NCI-H82 treated with DMSO at 0.1 percent for 48 hours (cell line): ENCODE results near the gene TRIO.
"Not testable (repeated sequence)": the region's sequence is repeated elsewhere in the genome, so short reads cannot be mapped to it uniquely, and the experiment has no call there.

Experiments used
- DNase-seq: peaks from one replicate; lab custom pipeline; 2025; ENCODE audit not compliant: unreplicated experiment; lab: John Stamatoyannopoulos, UW

The TRIO gene

DNA sequence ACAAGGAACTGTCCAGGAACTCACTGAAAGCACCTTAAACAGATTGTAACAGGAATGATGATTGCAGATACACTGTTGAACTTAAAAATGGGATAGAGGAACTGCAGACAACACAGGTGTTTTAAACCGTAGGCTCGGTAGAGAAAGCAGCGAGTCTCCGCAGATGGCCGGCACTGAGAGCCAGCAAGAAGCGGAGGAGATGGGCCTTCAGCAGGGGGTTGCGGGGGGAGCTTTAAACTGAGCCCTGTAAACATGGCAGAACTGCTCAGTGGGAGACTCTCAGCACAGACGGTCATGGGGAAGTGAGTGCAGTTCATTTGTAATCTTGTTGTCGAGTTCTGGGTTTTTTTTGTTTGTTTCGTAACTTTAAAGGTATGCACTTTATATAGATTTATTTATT, 283.4 kb downstream of the TRIO start:
- no peak for DNase-seq

DNA sequence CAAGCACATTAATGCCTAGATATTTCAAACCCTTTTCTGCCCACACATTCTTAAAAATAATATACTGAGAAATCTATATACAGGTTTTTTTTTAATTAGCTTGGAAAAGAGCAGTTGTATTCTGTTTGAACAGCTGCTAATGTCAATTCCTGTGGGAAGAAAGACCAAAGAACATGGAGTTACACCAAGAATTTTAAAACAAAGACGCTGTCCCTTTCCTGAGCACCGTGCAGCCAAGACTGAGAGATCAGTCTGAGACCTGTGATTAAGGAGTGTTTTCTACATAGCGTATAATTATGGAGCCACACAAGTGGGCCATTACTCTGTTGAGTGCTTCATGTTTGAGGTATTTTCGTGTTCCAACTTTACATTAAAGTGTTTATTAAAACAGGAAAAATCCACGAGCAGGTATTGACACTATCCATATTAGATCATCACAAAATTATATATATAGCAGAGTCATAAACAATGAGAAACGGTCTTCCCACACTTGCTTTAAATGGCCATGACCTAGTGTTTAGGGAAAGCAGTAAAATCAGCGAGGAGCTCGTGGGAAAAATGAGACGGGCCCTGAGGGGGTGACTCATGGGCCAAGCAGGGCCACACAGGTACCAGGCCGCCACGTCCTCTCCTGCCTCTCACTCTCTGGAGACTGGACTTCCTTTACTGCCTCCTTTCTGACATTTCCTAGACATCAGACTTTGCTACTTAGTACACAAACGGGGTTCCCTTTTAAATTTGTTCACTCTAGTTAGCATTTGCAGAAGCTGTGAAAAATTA, 285.4 kb downstream of the TRIO start:
- no peak for DNase-seq

DNA sequence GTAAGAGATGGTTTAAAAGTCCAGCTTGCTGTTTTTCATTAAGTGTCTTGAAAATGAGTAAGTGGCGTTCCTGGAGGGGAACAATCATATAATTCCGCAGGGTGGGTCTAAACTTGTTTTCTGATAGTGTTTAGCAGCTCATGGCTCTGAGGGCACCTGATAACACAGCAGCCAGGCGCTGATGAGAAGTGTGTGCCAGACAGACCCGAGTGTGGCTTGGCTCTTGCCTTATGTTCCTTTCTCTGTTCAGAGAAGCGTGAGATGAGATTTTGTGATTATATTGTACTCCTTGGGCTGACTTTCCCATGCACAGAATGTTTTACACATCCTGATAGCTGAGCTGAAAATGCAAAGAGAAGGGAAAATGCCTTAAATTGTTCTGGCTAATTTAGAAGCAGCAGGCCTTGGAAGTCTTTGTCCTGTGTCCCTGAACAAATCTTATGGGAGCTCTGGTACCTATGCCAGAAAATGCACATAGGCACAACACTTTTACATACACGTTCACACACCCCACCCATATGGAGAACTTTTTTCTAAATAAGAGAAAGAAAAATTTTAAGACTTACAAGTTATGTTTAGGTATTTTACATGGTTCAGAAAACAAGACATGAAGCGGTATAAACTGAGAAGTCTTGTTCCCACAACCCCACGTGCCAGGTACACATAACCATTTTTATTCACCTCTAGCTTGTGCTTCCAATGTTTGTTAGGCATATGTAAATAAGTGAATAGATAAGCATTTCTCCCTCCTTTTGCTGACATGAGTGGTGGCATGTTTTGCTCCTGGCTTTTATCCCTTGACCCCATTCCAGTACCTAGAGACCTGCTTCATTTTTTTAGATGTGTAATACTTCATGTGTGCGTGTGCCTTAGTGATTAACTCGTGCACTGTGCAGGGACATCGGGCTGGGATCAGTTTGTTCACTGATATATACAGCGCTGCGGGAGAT, 286.2 kb downstream of the TRIO start:
- DNase-seq: no peak

DNA sequence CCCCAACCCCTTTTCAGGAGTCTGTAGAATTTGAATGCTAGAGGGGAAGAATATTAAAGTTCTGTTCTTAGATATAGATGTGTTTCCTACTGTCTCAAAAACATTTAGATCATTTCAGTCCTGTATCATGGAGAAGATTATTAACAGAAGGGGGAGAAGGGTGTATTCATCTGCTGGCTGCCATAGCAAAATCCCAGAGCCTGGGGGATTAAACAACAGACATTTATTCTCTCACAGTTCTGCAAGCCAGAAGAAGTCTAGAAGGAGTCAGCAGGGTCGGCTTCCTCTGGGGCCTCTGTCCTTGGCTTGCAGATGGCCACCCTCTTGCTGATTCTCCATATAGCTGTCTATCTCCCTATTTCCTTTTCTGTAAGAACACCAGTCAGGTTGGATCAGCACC, 288.4 kb downstream of the TRIO start:
- no peak for DNase-seq

DNA sequence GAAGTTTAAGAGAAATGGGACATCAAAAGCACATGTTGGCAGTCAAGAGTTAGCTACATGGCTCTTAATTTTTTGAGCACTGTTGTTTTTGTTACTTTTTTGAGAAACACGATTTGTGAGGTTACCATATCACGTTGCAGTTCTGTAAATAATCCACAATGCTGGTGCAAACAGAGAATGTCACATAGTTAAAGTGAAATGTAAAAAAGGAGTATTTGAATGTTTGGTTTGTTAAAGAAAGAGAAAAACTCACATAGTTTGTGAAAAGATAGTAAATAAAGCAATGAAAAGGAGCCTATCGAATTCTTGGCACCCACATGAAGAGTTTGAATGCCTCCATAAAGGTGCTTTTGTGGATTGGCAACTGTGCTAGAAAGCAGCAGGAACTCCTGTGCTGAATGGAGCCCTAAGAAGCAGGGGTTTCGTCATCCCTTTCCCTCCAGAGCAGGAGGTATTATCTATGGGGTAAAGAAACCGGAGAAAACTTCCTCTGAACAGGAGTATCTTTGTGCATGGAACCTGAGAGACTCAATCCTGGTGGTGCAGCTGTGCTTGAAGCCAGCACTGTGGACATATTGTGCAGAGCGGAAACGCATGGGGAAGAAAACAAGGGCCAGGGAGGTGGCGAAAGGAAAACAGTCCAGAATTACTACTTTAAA, 289.9 kb downstream of the TRIO start:
- no peak for DNase-seq

DNA sequence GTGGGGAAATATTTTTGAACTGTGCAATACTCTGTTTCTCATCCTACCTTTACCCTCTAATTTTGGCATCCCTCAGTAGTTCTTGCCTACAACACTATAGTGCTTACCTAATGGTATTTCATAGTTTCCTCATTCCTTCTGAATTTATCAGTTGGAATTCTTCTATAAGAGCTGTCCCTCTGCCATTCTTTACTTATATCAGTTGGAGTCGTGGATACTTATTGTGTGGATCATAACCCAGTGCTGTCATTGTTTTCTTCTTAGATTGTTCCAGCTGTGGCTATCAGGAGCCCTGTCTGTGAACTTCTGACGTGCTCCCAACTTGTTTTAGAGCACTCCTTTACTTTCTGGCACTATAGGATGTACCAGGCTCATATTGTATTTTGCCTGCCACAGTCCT, 292.3 kb downstream of the TRIO start:
- no peak for DNase-seq

DNA sequence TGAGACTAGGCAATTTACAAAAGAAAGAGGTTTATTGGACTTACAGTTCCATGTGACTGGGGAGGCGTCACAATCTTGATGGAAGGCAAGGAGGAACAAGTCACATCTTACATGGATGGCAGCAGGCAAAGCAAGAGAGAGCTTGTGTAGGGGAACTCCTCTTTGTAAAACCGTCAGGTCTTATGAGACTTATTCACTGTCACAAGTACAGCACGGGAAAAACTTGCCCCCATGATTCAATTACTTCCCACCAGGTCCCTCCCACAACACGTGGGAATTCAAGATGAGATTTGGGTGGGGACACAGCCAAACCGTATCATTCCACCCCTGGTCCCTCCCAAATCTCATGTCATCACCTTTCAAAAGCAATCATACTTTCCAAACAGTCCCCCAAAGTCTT, 293.0 kb downstream of the TRIO start:
- not testable (repeated sequence) for DNase-seq

DNA sequence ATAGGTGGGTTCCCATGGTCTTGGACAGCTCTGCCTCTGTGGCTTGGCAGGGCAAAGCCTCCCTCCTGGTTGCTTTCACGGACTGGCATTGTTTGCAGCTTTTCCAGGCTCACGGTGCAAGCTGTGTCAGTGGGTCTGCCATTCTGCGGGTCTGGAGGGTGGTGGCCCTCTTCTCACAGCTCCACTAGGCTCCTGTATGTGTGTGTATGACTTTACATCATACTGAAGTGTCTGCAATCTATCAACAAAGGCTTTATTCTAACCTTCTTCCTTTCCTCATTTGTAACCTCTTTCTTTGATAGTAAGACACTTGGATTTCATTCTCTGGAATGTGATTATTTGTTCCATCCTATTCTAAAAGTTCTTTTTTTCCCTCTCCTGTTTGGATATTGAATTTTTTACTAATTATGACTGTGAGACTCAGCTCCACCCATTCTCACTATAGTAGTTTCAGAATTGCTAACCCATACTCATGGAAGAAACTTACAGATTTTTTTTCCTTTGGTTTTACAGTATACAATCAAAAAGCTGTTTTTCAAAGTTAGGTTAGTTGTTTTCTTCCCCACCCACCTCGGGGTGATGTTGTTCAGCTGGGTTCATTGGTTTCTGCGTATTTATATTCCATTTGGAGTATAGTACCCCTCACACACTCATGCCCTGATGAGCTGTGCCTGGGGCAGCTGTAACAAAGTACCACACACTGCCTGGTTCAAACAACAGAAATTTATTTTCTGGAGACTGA, 293.8 kb downstream of the TRIO start:
- DNase-seq: no peak

DNA sequence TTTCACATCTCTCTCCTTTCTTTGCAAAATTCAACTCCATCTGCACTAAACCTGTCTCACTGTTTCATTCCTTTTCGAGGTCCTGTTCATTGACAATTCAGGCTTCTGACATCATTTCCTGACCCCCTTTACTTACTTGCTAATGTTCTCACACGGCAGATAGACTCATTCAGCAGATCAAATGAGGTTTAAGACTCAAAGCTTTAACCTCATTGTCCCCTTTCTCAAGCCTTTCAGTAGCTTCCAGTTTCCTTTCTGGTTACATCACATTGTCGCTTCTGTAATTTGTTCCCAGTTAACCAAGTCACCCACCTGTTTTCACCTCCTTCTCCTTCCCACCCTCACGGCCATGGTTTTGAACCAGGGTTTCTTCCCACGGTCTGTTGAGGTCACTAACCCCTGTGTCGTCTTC, 295.1 kb downstream of the TRIO start:
- DNase-seq: no peak

DNA sequence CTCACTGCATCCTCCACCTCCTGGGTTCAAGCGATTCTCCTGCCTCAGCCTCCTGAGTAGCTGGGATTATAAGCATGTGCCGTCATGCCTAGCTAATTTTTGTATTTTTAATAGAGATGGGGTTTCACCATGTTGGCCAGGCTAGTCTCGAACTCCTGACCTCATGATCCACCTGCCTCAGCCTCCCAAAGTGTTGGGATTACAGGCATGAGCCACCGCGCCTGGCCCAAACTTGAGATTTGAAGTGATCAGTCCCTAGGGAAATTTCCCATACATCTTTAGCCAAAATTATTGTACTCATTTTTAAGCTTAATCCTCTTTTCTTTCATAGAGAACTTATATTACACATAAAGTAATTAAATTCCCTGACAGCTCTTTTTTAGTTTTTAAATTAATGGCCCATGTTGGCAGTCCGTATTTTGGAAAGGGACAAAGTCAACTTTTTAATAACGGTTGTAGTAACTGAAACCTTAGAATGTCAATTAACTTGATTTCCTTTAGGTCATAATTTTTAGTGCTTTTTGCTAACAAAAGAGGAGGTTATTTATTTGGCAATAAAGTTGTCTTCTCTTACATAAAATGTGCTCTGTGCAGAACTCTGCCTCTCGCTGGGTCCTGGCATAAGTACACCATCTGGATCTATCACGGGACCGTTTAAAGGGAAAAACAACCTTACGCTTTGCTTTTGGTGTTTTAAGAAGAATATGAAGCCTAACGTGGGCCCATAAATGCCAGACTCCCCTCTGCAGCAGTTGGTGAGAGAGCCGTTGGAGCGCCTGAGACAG, 296.1 kb downstream of the TRIO start:
- DNase-seq: no peak

DNA sequence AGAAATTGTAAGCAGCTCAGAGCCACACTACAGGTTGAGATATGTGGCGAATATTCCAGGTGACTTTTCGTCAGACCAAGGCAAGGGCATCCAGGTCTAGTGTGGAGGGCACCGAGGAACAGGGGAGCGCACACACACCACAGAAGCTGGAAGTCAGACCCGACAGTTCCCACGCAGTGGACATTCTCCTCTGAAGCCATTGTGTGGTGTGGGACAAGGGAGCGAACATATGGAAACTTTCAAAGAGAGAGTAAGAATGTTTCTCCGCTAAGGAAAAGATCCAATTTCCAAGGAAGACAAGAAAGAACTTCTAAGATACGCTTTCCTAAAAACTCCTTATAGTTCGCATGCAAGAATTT, 297.1 kb downstream of the TRIO start:
- DNase-seq: no peak

DNA sequence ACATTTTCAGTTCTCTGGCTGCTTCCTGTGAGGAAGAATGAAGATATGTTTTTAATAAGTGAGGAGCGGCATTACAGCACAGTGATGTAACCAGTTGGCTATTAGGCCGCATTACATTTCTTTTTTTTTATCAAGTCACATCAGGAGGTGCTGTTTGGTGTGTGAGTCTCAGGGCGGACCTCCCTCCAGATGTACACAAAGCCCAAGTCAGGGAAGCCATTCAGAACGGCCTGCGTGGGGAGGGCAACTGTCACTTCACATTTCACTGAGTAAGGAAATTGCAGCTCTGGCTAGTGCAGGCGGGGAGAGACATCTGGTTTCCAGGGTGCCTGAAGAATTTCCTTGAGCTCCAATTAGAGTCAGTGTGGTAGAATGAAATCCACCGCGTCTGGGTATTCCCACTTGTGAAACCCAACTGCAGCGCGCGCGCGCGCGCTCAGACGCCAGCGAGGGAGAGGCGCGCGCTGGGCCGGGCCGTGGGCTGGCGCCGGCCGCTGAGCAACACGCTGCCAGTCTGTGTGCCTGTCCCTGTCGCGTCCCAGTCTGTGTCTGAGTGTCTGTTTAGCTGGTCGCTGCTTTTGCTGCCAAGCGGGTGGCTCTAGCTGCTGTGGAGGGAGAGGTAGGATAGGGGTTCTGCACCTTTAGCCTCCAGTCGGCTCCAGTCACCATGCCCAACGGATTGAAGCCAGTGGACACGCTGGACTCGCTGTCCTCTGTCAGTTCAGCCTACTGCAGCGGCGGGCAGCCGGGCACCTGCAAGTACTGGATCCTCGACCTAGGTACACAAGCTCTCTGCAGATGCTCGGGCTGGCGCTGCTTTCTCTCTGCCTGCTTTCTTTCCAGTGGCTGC, 297.7 kb downstream of the TRIO start:
- DNase-seq: no peak

DNA sequence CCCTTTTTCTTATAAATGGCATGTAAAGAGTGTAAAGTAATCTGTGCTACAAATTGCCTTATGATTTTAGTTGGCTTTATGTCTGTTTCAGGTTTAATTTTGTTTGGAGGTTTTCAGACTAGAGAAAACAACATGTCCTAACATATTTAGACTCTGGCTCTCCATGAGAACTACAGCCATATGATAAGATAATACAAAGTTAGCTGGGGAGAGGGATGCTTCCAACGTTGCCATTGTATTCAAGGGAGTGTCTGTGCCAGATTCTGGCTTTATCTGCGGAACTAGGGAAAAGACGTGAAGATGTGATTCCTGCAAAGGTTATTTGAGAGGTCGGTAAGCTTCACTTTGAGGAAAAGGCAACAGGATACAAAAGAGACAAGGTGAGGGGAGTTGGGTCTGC, 298.5 kb downstream of the TRIO start:
- no peak for DNase-seq

DNA sequence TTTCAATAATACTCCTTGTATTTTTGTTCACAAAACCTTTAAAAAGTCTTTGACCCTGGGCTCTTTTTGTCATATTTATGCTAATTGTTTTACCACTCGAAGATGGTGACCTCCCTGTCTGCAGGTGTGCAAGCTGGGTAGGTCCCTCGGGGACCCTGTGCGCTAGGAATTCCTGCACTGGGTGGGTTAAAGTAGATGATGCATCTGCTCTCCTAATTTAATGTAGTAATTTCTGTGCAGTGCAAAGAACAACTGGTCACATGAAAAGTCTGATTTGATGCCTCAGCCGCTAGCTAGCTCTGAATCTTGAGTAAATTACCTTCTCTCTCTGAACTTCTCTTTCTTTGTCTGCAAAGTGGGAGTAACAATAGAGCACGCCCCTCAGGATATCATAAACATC, 299.4 kb downstream of the TRIO start:
- DNase-seq: no peak

DNA sequence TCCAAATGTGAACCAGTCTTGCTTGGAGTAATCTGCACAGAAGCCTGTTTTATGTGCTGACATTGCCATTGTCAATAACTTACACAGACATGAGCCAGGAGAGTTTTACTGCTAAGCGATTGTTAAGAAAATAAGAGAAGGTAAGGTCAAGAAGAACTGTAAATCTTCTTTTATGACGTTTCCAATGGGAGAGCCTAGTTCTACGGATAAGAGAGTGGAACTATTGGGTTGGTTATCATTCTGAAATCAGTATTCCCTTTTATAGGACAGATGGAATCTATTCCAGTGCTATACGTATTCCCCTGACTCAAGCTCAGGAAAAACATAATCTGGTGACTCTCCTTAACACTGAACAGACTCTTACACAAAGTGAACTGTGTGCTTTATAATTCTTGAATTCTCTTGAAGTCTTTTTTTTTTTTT, 300.5 kb downstream of the TRIO start:
- no peak for DNase-seq

DNA sequence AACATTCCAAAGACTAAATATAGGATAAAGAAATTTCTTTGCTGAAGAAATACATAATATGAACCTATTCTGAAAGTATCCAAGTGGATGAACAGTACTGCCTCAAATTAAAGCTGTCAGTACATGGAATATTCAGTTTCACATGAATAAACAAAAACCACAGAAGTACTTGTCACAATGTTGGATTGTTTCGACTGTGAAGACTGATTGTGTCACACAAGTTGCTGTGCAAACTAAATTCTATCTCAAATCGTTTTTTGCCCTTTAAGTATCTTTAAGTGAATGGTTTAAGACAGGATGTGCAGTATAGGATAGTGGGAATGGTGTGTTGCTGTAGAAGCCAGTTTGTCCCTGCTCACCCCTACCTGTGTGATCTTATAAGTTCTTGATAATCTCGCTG, 301.0 kb downstream of the TRIO start:
- no peak for DNase-seq

DNA sequence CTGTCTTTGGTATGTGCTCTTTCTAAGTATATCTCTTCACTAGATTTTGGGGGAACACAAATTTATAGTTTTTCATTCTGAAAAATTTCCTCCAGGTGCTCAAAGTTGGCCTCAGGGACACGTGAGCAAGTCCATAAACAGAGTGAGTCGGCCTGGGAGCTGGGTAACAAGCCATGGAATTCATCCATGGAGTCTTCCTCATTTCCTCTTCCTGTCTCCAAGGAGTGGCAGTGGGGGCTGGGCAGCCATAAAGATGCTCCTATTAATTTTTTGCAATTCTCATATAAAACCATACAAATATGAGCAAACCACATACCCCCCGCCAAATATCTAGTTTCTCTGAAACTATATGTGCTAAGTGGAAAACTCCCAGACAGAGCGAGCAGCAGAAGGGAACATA, 301.9 kb downstream of the TRIO start:
- no peak for DNase-seq

DNA sequence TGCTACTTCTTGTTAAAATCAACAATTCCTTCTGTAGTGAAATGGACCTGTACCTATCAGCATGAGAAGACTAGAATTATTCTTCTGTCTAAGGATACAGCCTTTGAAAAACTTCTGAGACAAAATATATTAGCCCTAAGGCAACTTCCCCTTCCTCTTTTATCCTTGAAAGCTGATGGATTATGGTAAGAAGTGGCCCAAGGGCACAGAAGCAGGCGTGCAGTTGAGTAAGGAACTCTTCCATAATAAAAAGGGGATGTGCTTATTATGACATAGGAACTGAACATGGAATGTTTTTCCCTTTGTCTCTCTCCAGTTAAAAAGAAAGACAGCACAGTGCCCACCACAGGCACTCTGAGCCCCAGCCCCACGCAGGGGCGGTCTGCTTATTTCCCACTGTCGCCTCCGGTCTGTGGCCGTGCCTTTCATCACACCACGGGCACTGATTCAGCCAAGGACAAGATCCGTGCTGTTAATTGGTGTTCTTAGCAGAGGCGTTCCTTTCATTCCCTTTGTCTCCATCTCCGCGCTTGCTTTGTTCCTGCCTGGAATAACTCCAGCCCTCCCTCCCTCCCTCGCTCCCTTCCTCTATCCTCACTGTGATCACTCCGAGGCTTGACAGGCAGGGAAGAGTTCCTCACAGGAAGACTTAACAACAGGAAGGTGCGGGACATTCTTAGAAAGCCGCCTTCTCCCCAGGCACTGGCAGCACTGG, 302.6 kb downstream of the TRIO start:
- no peak for DNase-seq
